Neuronal stem cell (in vitro differentiated cells): ENCODE measurements around the gene ADK.

Experiments
- DNase-seq: peaks from one replicate; pipeline ENCODE4 v3.0.0-alpha.2; 2013; ENCODE audit warnings: low spot score
- H2AFZ ChIP-seq: one replicate; pipeline ENCODE4 v1.6.1; 2013; ENCODE audit warnings: mild to moderate bottlenecking, low read length, inconsistent platforms
- H2AK5ac ChIP-seq: 2 replicates; pipeline ENCODE4 v1.6.1; 2013; ENCODE audit warnings: low read depth, mild to moderate bottlenecking, inconsistent platforms, low read length, moderate library complexity, mixed read lengths
- H2BK120ac ChIP-seq: 2 replicates; pipeline ENCODE4 v1.6.1; 2013; ENCODE audit warnings: low read depth, mild to moderate bottlenecking, inconsistent platforms, low read length, moderate library complexity, mixed read lengths
- H2BK12ac ChIP-seq: one replicate; pipeline ENCODE4 v1.6.1; 2013; ENCODE audit warnings: low read length, inconsistent platforms
- H2BK15ac ChIP-seq: 2 replicates; pipeline ENCODE4 v1.6.1; 2013; ENCODE audit warnings: mild to moderate bottlenecking, low read length, inconsistent platforms, mixed read lengths
- H2BK5ac ChIP-seq: one replicate; pipeline ENCODE4 v1.6.1; 2013; ENCODE audit warnings: inconsistent platforms, mild to moderate bottlenecking, low read length, moderate library complexity
- H3K14ac ChIP-seq: one replicate; pipeline ENCODE4 v1.6.1; 2013; ENCODE audit warnings: low read length, inconsistent platforms
- H3K18ac ChIP-seq: 2 replicates; pipeline ENCODE4 v1.6.1; 2013; ENCODE audit warnings: low read length, inconsistent platforms
- H3K23ac ChIP-seq: 2 replicates; pipeline ENCODE4 v1.6.1; 2013; ENCODE audit warnings: low read depth, mild to moderate bottlenecking, mixed read lengths, low read length, inconsistent platforms; ENCODE audit not compliant: poor library complexity
- H3K27ac ChIP-seq: replicated peaks from 3 replicates; pipeline ENCODE4 v1.5.1; 2013; ENCODE audit warnings: low read length, inconsistent platforms
- H3K27me3 ChIP-seq, 3 experiments: 2 replicates each; pipeline ENCODE4 v1.6.1; 2013; ENCODE audit warnings: low read length in 3 of 3, mild to moderate bottlenecking in 2 of 3, inconsistent platforms in 1 of 3, low read depth in 1 of 3, mixed read lengths in 1 of 3, moderate library complexity in 1 of 3; ENCODE audit not compliant: control insufficient read depth in 3 of 3, insufficient read depth in 3 of 3
- H3K36me3 ChIP-seq, 2 donors: replicated peaks in 1 of 2; 2 replicates each; pipeline ENCODE4 v1.6.1; 2013; ENCODE audit warnings: low read length in 2 of 2; ENCODE audit not compliant: control insufficient read depth in 2 of 2, insufficient read depth in 2 of 2
- H3K4ac ChIP-seq: 2 replicates; pipeline ENCODE4 v1.6.1; 2013; ENCODE audit warnings: inconsistent platforms, mild to moderate bottlenecking, low read length, moderate library complexity
- H3K4me1 ChIP-seq, 2 donors: 1 replicate in 1 of 2; 2 replicates in 1 of 2; pipeline ENCODE4 v1.6.1; 2013; ENCODE audit warnings: low read length in 2 of 2, low read depth in 1 of 2; ENCODE audit not compliant: control insufficient read depth in 2 of 2, insufficient read depth in 1 of 2
- H3K4me2 ChIP-seq: one replicate; pipeline ENCODE4 v1.6.1; 2013; ENCODE audit warnings: mild to moderate bottlenecking, low read length, inconsistent platforms; ENCODE audit not compliant: insufficient read depth, poor library complexity, severe bottlenecking
- H3K4me3 ChIP-seq, 2 donors: 2 replicates each; pipeline ENCODE4 v1.5.1; 2013; ENCODE audit warnings: low read length in 2 of 2, mild to moderate bottlenecking in 2 of 2, inconsistent platforms in 1 of 2, moderate library complexity in 1 of 2
- H3K79me1 ChIP-seq: one replicate; pipeline ENCODE4 v1.6.1; 2013; ENCODE audit warnings: low read depth, mild to moderate bottlenecking, inconsistent platforms, low read length, moderate library complexity
- H3K9ac ChIP-seq: one replicate; pipeline ENCODE4 v1.6.1; 2013; ENCODE audit warnings: mild to moderate bottlenecking, low read depth, low read length, inconsistent platforms; ENCODE audit not compliant: poor library complexity
- H3K9me3 ChIP-seq, 2 donors: replicated peaks in 1 of 2; 2 replicates each; pipeline versions ENCODE3 to v1.6.1; 2013; ENCODE audit warnings: low read length in 2 of 2, mild to moderate bottlenecking in 2 of 2, inconsistent platforms in 1 of 2, low read depth in 1 of 2, mixed read lengths in 1 of 2, moderate library complexity in 1 of 2; ENCODE audit not compliant: control insufficient read depth in 2 of 2, insufficient read depth in 1 of 2
- H4K8ac ChIP-seq: one replicate; pipeline ENCODE4 v1.6.1; 2013; ENCODE audit warnings: low read depth, mild to moderate bottlenecking, inconsistent platforms, low read length, moderate library complexity
- H4K91ac ChIP-seq: one replicate; pipeline ENCODE4 v1.6.1; 2013; ENCODE audit warnings: low read length, low read depth, mild to moderate bottlenecking, inconsistent platforms; ENCODE audit not compliant: poor library complexity
- WGBS, 2 donors: extraction: QIAGEN DNeasy Blood & Tissue Kit; methylation state at CpG; one replicate each; pipeline ENCODE4 v1.1.7; 2013; ENCODE audit warnings: missing lambda C conversion rate in 2 of 2, mixed read lengths in 1 of 2; ENCODE audit not compliant: insufficient read length in 2 of 2, insufficient replicate concordance in 1 of 2; ENCODE audit errors: extremely low coverage in 2 of 2; 5-methylcytosine and 5-hydroxymethylcytosine counted together

The ADK gene

GRCh38 chr10:74589226-74589673, 438.2 kb downstream of the ADK start:
- Histone ChIP-seq H3K14ac (no peak overlapping the region), H3K27me3 (no peaks in the 10 kb centered on the region), H3K4ac (no peak overlapping the region), H2AFZ (no peak overlapping the region), H3K4me2 (no peak overlapping the region), H3K4me3 (no peak overlapping the region), H4K8ac (no peak overlapping the region), H3K18ac (no peak overlapping the region), H2AK5ac (no peak overlapping the region), H3K79me1 (no peaks in the 10 kb centered on the region), H2BK15ac (no peak overlapping the region), H3K4me1 (peaks cover 3 to 34% of the 10 kb centered on the region in 2 donors), H3K9me3 (no peaks in the 10 kb centered on the region), H3K27ac (no peak overlapping the region), H2BK120ac (no peak overlapping the region), H3K23ac (no peak overlapping the region), H4K91ac (no peak overlapping the region), H3K9ac (no peak overlapping the region), H2BK5ac (no peak overlapping the region), H2BK12ac (no peak overlapping the region), H3K36me3 (no peaks in the 10 kb centered on the region)
- DNase-seq = peak; percentile 70
- no CpG with 5 or more reads among the region's 6 CpGs for WGBS, 2 donors

DNA sequence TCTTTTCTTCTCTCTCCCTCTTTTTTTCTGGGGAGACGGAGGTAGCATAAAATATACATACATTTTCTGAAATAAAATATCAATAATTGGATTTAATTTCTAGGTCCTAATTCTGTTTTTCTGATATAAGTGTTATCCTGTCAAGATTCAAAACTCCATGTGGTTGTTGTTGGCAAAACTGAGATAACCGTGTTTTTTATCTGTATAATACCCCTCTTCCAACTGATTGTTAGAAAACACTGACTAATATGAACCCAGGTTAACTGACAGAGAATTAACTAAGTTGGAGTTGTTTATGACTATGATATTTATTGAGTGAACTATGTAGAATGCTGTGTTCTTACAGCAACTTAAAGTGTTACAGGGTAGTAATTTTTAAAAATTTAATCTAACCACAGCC, 438.8 kb downstream of the ADK start:
- H3K27me3 ChIP-seq = no peaks in the 10 kb centered on the region
- H2AK5ac ChIP-seq = no peak overlapping the region
- H3K4ac ChIP-seq = no peak overlapping the region
- H4K8ac ChIP-seq = no peak overlapping the region
- no CpG with 5 or more reads among the region's 2 CpGs for WGBS, 2 donors
- H2BK12ac ChIP-seq = no peak overlapping the region
- H3K79me1 ChIP-seq = no peaks in the 10 kb centered on the region
- no peaks in the 10 kb centered on the region for H3K9me3 ChIP-seq
- H2BK120ac ChIP-seq = no peak overlapping the region
- H3K36me3 ChIP-seq = no peaks in the 10 kb centered on the region
- H2BK15ac ChIP-seq = no peak overlapping the region
- no peak overlapping the region for H3K23ac ChIP-seq
- H3K9ac ChIP-seq = no peak overlapping the region
- H3K4me1 ChIP-seq = peaks cover 3 to 34% of the 10 kb centered on the region in 2 donors
- no peak overlapping the region for H3K4me2 ChIP-seq
- no peak for DNase-seq
- no peak overlapping the region for H2BK5ac ChIP-seq
- H3K4me3 ChIP-seq = no peak overlapping the region
- no peak overlapping the region for H3K14ac ChIP-seq
- no peak overlapping the region for H3K27ac ChIP-seq
- no peak overlapping the region for H4K91ac ChIP-seq
- H3K18ac ChIP-seq = no peak overlapping the region
- peak overlapping the region; percentile 26 for H2AFZ ChIP-seq

DNA sequence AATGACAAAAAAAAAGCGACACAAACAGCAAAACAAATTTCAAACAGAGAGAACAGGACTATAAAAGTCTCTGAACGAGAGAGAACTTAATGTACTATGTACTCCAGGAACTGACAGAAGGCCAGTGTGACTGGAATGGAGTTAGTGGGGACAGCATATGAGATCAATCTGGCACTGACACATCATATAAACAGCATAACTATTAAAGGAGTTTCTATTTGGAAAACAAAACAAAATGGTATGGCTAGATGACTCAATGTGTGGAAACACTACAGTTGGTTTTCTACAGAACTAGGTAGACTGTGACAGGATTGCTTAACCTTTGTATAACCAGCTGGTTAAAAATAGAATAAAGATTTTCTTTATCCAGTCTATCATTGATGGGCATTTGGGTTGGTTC, 442.4 kb downstream of the ADK start:
- Histone ChIP-seq H3K4me3 (no peak overlapping the region), H3K4ac (no peak overlapping the region), H3K79me1 (no peaks in the 10 kb centered on the region), H3K9ac (no peak overlapping the region), H2BK5ac (no peak overlapping the region), H4K8ac (no peak overlapping the region), H3K14ac (no peak overlapping the region), H3K4me1 (peaks cover 0 to 17% of the 10 kb centered on the region in 2 donors), H2BK15ac (no peak overlapping the region), H2AFZ (no peak overlapping the region), H4K91ac (no peak overlapping the region), H3K4me2 (no peak overlapping the region), H3K18ac (no peak overlapping the region), H2BK12ac (no peak overlapping the region), H3K23ac (no peak overlapping the region), H2AK5ac (no peak overlapping the region), H3K36me3 (no peaks in the 10 kb centered on the region), H3K27me3 (no peaks in the 10 kb centered on the region), H3K27ac (no peak overlapping the region), H3K9me3 (no peaks in the 10 kb centered on the region), H2BK120ac (no peak overlapping the region)
- WGBS, 2 donors = no CpG with 5 or more reads among the region's 2 CpGs
- no peak for DNase-seq

DNA sequence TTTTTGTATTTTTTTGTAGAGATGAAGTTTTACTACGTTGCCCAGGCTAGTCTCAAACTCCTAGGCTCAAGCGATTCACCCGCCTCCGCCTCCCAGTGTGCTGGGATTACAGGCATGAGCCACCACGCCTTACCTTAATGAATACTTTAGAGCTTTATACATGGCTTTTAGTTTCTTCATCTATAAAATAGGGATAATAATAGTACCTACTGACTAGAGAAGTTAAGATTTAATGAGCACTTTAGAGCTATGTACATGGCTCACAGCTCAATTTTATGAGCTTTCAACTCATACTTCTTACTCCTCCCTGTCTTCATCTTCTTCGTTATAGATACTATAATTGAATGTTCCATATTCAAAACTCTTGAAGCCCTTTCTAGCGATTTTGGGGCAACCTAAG, 445.7 kb downstream of the ADK start:
- Histone ChIP-seq H2AFZ (no peak overlapping the region), H3K23ac (no peak overlapping the region), H3K4me1 (no peaks in the 10 kb centered on the region), H3K4me2 (no peak overlapping the region), H3K9ac (no peak overlapping the region), H3K18ac (no peak overlapping the region), H3K4ac (no peak overlapping the region), H4K8ac (no peak overlapping the region), H2BK15ac (no peak overlapping the region), H3K9me3 (no peaks in the 10 kb centered on the region), H2BK120ac (no peak overlapping the region), H2BK12ac (no peak overlapping the region), H4K91ac (no peak overlapping the region), H3K79me1 (no peaks in the 10 kb centered on the region), H2AK5ac (no peak overlapping the region), H3K27ac (no peak overlapping the region), H3K14ac (no peak overlapping the region), H3K4me3 (no peak overlapping the region), H2BK5ac (no peak overlapping the region), H3K36me3 (no peaks in the 10 kb centered on the region), H3K27me3 (no peaks in the 10 kb centered on the region)
- WGBS, 2 donors = no CpG with 5 or more reads among the region's 7 CpGs
- no peak for DNase-seq
